Measurements from ENCODE around the gene TUBGCP6.
"Not testable (repeated sequence)": the region's sequence is repeated elsewhere in the genome, so short reads cannot be mapped to it uniquely, and the experiment has no call there.

Gene TUBGCP6

DNA sequence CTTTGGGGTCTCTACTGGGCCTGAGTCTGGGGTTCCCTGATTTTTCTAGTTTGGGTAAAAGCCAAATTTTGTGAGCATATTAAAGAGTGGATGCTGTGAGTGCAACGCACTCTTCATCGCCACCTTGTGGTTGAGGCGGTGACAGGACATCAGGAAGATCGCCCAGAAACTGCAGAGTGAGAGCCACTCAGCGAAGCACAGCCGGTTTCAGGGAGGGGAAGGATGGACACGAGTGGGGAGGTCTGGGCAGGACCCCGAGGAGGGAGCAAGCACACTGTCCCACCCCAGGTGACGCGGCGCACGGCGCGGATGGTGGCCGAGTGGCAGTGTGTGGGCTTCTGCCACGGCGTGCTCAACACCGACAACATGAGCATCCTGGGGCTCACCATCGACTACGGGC is 34.9 kb downstream of the TUBGCP6 start:
- peak; percentile 22 for DNase-seq

DNA sequence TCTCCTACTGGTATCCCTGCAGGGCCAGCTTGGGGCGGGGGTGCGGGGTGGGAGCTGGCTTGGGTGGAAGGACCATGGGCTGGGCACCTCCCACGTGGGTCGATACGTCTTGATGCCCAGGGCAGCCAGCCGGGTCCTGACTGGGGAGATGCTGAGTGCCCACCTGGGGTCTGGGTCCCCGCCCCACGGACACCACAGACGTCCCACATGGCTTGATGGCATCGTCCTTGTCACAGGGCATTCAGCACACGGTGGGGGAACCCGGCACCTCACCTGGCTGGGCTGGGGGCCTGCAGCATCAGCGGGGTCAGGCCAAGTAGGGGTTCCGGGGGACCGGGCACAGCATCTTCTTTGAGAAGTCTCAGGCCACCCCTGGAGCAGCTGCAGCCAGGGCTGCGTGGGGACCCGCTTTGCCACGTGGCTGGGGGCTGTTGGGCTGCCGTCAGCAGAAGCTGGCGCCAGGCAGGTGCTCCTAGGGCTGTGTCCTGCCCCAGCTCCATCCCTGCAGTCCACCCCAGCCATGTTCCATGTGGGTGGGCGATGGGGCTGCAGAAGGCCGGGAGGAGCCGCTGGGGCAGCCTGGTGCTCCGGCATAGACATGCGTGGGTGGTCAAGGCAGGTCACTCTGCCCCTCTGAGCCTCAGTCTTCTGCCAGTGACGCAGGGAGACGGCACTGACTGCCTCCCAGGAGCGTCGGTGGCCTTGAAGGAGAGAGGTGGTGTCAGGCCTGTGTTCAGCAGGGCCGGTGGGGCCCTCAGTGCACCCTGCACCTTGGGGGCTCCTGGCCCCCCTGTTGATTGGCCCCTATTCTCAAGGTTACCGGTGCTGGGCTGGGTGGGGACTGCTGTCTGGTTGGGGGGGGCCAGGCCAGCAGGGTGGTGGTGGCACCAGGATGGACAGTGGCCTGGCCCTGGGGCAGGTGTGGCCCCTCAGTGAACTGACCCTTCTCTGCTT is 35.6 kb downstream of the TUBGCP6 start:
- DNase-seq: no peak

DNA sequence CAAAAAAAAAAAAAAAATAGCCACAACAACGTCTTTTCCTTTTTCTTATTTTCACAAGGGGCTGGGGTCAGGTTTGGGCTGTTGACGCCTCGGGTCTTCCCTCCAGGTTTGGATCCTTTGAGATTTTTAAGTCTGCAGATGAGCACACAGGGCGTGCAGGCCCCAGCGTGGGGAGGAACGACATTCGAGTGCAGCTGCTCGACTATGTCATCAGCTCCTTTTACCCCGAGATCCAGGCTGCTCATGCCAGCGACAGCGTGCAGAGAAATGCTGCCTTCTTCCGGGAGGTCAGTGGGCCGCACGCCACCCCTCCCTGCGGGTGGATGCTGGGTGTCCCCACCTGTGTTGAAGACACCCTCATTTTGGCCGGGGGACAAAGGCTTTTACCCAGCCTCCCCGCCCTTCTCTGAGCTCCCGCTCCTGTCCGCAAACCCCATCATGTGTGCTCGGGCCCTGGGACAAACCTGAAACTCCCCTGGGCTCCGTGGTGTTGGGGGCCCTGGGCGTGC is 36.3 kb downstream of the TUBGCP6 start:
- no peak for DNase-seq

DNA sequence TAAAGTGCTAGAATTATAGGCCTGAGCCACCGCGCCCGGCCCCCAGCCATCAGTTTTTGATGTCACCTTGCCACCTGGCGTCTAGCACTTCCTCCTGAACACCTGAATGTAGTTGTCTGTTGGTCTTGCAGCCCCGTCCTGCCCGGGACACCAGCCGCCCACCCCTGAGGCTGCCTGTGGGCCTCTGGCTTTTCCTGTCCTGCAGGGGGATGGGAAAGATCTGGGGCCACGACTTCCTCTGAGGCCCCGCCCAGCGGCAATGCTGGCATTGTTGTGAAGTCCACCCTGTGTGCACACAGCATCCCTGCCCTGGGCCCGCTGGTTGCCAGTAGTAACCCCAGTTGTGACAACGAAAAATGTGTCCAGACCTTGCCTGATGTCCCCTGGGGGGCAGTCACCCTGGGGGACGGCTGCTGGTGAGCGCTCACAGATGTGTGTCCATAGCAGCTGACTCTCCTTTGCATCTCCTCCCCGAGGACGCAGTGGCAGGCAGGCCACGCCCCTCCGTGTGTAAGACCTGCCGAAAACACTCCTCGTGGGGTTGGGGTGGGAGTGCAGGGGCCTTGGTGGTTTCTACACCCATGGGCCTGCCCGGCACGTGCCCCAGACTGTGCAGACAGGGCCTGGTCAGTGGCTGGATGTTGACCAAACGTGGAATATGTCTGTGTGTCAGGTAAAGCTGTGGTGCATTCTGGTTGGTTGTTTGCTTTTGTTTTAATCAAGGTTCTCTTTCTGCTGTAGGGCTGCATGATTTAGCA is 37.3 kb downstream of the TUBGCP6 start:
- DNase-seq: no peak

GRCh38 chr22:50206599-50206998 is 38.2 kb downstream of the TUBGCP6 start:
- no peak for DNase-seq

DNA sequence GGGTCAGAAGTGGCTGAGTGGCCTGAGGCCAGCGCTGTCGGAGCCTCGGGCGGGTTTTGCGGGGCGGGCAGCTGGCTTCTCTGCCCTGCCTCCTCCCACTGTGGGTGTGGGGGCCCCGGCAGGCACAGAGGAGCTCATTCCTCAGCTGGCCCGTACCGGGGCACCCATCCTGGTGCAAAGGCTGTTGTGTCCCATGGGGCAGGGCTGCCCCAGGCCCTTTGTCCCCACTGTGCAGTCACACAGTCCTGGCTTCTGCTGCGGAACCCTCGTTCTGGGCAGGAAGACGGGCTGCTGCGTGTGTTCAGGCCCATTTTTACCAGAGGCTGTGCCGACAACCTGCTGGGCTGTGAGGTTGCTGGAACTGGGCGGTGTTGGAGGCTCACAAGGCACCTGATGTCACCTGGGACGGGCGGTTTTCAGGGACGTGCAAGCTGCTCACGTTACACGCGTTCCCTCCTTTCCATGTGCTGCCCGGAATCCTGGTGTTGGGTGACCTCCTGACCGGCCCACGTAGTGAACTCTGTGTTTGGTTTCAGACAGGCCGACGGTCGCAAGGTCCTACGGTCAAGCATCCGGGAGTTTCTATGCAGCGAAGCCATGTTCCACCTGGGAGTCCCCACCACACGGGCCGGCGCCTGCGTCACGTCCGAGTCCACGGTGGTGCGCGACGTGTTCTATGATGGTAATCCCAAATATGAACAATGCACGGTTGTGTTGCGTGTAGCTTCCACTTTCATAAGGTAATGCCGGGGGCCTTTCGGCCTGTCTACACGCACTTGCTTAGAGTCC is 38.8 kb downstream of the TUBGCP6 start:
- DNase-seq: no peak

- not testable (repeated sequence) for DNase-seq
Measured at GRCh38 chr22:50204998-50205397, 39.8 kb downstream of the TUBGCP6 start.

GRCh38 chr22:50204571-50204970 is 40.3 kb downstream of the TUBGCP6 start:
- DNase-seq: no peak

DNA sequence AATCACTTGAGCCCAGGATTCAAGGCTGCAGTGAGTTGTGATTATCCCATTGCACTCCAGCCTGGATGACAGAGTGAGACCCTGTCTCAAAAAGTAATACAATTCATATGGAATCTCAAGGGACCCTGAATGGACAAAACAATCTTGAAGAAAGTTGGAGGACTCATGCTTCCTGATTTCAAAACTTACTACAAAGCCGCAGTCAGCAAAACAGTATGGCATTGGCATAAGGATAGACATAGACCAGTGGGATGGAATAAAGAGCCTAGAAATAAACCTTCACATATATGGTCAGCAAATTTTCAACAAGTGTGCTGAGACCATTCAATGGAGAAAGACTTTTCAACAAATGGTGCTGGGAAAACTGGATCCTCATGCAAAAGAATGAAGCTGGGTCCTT is 41.5 kb downstream of the TUBGCP6 start:
- DNase-seq: no peak

DNA sequence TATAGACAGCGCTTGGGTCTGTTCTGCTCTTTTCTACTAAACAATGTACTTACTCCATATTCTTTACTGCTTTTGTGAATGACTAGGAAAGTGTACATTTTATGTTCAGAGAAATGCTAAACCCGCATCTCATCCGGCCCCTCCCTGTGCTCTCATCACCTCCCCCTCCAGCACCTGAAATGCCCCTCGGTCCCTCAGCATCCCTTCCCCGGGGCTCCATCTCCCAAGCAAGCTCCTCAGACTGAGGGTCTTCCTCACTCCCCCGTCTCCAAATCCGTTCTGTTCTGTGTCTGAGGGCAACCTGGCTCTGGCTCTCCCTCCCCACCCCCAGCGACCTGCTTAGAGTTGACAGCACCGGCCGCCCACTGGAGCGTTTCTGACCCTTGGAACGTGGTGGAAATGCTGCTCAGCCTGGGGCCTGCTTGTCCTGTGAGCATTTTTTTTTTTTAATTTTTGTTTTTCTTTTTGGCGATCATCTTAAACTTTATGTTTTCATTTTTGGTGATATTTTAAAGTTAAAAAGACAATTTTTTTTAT is 42.6 kb downstream of the TUBGCP6 start:
- no peak for DNase-seq

DNA sequence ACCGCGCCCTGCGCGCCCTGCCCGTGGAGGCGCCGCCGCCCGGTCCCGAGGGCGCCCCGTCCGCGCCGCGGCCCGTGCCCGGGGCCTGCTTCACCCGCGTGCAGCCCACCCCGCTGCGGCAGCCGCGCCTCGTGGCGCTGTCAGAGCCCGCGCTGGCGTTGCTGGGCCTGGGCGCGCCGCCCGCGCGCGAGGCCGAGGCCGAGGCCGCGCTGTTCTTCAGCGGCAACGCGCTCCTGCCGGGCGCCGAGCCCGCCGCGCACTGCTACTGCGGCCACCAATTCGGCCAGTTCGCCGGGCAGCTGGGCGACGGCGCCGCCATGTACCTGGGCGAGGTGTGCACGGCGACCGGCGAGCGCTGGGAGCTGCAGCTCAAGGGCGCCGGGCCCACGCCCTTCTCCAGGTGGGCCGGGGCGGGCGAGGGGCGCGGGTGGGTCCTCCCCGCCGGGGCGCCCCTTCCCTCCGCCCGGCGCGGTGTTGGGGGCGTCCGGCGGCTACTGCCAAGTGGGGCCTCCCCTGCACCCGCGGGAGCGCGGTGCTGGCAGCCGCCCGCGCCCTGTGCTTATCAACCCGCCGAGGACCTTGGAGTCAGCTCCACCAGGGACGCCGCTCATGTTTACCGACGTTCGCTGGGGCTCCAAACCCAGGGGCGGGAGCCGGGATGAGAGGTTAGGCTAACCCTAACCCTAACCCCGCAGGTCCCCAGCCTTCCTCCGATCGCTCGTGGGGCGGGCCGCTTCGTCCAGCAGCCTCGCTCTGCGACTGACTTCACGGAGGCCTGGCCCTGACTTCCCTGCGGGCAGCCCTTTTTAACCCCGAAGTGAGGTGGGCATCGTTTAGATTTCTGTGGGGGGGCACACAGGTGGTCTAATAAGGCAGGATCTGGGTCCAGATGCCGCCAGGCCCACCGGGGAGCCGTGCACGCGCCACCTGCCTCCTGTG is 43.4 kb downstream of the TUBGCP6 start:
- DNase-seq: no peak

- peak; percentile 88 for DNase-seq
Measured at GRCh38 chr22:50200461-50201190, 44.2 kb downstream of the TUBGCP6 start, which contains the start of gene SELENOO. Gene SELENOO (plus strand): TSS chr22:50201011. CDS start chr22:50201037, 26 bp downstream.

- DNase-seq: no peak
Measured at GRCh38 chr22:50199829-50200460, 44.9 kb downstream of the TUBGCP6 start.

GRCh38 chr22:50199251-50199721 is 45.5 kb downstream of the TUBGCP6 start:
- DNase-seq: no peak

DNA sequence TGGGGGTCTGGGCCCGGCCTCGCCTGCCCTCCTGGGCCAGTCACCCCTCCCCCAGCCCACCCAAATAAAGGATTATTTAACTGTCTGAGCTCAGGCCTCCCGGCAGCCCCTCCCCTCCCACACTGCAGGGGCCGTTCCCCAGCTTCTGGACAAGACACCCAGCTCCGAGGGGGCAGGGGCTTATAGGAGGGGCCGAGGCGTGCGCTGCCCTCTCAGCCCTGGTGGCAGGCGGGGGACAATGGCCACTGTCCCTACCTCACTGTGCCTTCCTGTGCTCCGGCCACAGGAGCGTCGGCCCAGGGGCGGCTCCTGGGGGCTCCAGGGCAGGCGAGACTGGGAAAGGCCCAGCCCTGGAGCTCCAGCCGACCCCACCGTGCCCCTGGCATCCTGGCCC is 46.2 kb downstream of the TUBGCP6 start:
- DNase-seq: no peak

DNA sequence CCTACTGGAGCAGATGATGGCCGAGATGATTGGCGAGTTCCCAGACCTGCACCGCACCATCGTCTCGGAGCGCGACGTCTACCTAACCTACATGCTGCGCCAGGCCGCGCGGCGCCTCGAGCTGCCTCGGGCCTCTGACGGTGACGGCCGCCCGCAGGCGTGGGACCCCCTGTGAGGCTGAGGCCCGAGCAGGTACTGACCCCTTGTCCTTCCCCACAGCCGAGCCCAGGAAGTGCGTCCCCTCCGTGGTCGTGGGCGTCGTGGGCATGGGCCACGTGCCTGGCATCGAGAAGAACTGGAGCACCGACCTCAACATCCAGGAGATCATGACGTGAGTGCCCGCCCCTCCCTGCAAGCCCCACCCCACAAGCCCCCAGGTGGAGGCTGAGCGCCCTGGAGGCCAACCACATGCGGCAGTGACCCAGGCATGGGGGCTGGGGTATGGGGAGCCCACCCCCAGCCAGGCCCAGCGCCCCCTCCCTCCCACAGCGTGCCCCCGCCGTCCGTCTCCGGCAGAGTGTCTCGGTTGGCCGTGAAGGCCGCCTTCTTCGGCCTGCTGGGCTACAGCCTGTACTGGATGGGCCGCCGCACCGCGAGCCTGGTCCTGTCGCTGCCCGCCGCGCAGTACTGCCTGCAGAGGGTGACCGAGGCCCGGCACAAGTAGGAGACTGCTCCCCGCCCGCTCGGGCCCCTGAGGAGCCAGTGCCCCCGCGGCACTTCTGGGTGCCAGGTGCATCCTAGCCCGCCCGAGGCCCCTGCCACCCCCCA is 46.8 kb downstream of the TUBGCP6 start:
- no peak for DNase-seq

DNA sequence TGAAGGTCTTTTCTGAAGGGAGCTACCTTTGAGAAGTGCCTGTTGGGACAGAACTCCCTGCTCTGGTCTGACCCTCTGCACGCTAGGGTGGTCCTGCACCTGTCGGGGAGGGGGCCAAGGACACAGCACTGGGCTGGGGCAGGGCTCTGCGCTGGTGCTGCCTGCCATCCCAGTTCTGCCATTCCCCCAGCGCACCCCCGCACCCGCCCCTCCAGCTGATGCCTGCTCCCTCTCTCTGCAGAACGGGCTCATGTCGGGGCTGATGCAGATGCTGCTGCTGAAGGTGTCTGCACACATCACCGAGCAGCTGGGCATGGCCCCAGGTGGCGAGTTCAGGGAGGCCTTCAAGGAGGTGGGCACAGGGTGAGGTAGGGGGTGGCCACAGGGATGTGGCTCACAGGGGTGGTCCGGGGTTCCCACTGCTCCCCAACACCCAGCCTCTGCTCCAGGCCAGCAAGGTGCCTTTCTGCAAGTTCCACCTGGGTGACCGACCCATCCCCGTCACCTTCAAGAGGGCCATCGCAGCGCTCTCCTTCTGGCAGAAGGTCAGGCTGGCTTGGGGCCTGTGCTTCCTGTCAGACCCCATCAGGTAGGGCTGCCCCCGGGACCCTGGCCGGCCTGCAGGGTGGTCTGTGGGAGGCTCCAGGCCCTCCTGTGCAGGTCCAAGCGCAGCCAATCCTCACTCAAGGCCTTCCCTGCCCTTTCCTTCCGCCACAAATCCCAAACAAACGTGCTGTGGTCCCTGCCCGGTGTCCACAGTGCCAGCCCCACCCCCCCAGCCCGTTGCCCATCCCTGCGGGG is 47.6 kb downstream of the TUBGCP6 start:
- DNase-seq: no peak

- DNase-seq: no peak
Measured at GRCh38 chr22:50196256-50196655, 48.6 kb downstream of the TUBGCP6 start.
